ENCODE results near the gene MRPL36. TPM values are rescaled to one million over a fixed set of nuclear protein-coding genes. Genes with fewer than 3 reads are reported as not detected.

MRPL36 gene
- polyA plus RNA-seq, 1 donor (not counting 4 experiments of a cell fraction or from before 2014, with no cell fraction given): 121 TPM

DNA sequence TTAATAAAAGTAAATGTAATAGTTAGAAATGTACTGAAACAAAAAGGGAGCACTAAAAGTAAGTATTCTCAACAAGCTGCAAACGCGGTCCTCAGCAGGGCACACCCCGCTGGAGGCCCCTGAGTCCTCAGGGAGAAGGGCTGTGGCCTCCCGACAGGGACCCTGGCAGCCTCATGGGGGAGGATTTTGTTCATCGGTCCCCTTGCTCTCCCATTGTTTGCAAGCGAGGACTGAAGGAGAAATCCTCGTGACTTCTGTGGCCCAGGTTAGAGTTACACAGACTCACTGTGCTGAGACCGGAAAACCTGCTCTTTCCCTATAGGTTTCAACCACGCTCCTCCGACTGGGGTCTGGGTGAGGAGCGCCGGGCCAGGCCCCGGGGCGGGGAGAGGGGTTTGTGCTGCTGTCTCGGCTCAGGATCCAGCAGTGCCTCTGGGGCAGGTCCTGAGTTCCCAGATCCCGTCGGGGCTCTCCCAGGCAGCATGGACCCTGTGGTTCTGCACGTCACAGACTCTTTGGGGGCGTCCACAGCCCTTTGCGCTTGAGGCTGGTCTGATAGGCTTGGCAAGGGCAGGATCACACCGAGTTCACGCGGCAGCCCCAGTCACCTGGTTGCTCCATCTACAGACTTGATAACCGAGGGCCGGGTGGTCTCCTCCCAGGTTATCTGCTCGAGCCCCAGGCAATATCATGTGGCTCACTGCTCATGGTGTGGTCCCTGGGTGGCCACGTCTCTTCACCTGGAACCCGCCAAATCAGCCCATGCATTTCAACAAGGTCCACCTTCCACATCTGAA, 38.8 kb downstream of the MRPL36 start:
- DNase-seq (ENCODE audit: low read depth, low spot score) (no peak), FAIRE-seq (no peak)
- no peak overlapping the region for H3K27ac ChIP-seq (ENCODE audit: control insufficient read depth, insufficient read depth, low read length)
- no peaks in the 10 kb centered on the region for H3K4me1 ChIP-seq (ENCODE audit: control insufficient read depth, extremely low read depth, insufficient read depth, low read length)
- no peaks in the 10 kb centered on the region for H3K36me3 ChIP-seq (ENCODE audit: control insufficient read depth in 2 of 2, extremely low read depth in 1 of 2, insufficient read depth in 2 of 2, low read length in 2 of 2)
- TF ChIP-seq, protein P1, sequence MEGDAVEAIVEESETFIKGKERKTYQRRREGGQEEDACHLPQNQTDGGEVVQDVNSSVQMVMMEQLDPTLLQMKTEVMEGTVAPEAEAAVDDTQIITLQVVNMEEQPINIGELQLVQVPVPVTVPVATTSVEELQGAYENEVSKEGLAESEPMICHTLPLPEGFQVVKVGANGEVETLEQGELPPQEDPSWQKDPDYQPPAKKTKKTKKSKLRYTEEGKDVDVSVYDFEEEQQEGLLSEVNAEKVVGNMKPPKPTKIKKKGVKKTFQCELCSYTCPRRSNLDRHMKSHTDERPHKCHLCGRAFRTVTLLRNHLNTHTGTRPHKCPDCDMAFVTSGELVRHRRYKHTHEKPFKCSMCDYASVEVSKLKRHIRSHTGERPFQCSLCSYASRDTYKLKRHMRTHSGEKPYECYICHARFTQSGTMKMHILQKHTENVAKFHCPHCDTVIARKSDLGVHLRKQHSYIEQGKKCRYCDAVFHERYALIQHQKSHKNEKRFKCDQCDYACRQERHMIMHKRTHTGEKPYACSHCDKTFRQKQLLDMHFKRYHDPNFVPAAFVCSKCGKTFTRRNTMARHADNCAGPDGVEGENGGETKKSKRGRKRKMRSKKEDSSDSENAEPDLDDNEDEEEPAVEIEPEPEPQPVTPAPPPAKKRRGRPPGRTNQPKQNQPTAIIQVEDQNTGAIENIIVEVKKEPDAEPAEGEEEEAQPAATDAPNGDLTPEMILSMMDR (optimal IDR thresholded peaks at IDR 0.05 in 1 of 3, IDR thresholded peaks at IDR 0.05 in 1 of 3, conservative IDR thresholded peaks at IDR 0.05 in 1 of 3; ENCODE audit: extremely low read depth in 1 of 3, insufficient read depth in 2 of 3, low read length in 3 of 3): no peak
- TF ChIP-seq EZH2 (IDR thresholded peaks at IDR 0.05; ENCODE audit: low read length): no peak
- no peaks in the 10 kb centered on the region for H3K27me3 ChIP-seq (ENCODE audit: control insufficient read depth, extremely low read depth, insufficient read depth, low read length)
- H3K4me2 ChIP-seq (ENCODE audit: control insufficient read depth, extremely low read depth, insufficient read depth, low read depth, low read length): no peak overlapping the region
- H3K9me3 ChIP-seq (ENCODE audit: control insufficient read depth, low read depth, low read length): no peaks in the 10 kb centered on the region
- dilution Hi-C loops (cut with MboI; ENCODE audit: extremely low pct_ligation_motif_present, low sequenced_read_pairs): no loop called here
- no peaks in the 10 kb centered on the region for H4K20me1 ChIP-seq (ENCODE audit: control insufficient read depth, extremely low read depth, insufficient read depth, low read length)
- H3K79me2 ChIP-seq (ENCODE audit: control insufficient read depth, insufficient read depth, low read length): no peaks in the 10 kb centered on the region
- H2AFZ ChIP-seq (ENCODE audit: control insufficient read depth, low read length): no peak overlapping the region
- H3K4me3 ChIP-seq (ENCODE audit: control insufficient read depth in 2 of 3, extremely low read depth in 1 of 3, insufficient read depth in 2 of 3, low read depth in 1 of 3, low read length in 3 of 3): no peak overlapping the region
- H3K9me1 ChIP-seq (ENCODE audit: control insufficient read depth, extremely low read depth, insufficient read depth, low read length): no peaks in the 10 kb centered on the region
- H3K9ac ChIP-seq (ENCODE audit: control insufficient read depth, extremely low read depth, insufficient read depth, low read length): no peak overlapping the region

DNA sequence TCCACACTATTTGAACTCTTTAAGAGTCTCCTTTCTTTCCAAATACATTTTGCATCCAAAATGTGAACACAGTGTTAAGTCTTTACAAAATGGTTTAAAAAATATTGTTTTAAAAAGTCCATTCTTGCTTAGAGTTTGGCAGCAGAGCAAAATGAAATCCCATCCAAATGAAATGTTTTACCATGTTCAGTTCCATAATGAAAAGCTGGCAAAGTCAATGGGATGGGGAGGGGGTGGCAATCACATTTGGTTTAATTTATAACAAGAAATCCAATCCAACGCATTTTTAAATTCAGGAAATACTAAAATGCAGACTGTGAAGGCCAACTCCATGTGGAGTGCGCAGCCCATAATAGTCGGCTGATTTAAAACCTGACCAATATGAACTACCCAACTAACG, 39.4 kb downstream of the MRPL36 start:
- H3K9ac ChIP-seq (ENCODE audit: control insufficient read depth, extremely low read depth, insufficient read depth, low read length): no peak overlapping the region
- TF ChIP-seq, protein P1 (optimal IDR thresholded peaks at IDR 0.05 in 1 of 3, IDR thresholded peaks at IDR 0.05 in 1 of 3, conservative IDR thresholded peaks at IDR 0.05 in 1 of 3; ENCODE audit: extremely low read depth in 1 of 3, insufficient read depth in 2 of 3, low read length in 3 of 3): no peak
- no peak for TF ChIP-seq EZH2 (IDR thresholded peaks at IDR 0.05; ENCODE audit: low read length)

More for the DNA sequence above, 39.4 kb downstream of the MRPL36 start:
- Histone ChIP-seq H4K20me1 (ENCODE audit: control insufficient read depth, extremely low read depth, insufficient read depth, low read length) (no peaks in the 10 kb centered on the region), H3K9me1 (ENCODE audit: control insufficient read depth, extremely low read depth, insufficient read depth, low read length) (no peaks in the 10 kb centered on the region), H3K4me2 (ENCODE audit: control insufficient read depth, extremely low read depth, insufficient read depth, low read depth, low read length) (no peak overlapping the region), H3K27ac (ENCODE audit: control insufficient read depth, insufficient read depth, low read length) (no peak overlapping the region), H3K79me2 (ENCODE audit: control insufficient read depth, insufficient read depth, low read length) (no peaks in the 10 kb centered on the region), H3K36me3 (ENCODE audit: control insufficient read depth in 2 of 2, extremely low read depth in 1 of 2, insufficient read depth in 2 of 2, low read length in 2 of 2) (no peaks in the 10 kb centered on the region), H3K27me3 (ENCODE audit: control insufficient read depth, extremely low read depth, insufficient read depth, low read length) (no peaks in the 10 kb centered on the region), H3K4me1 (ENCODE audit: control insufficient read depth, extremely low read depth, insufficient read depth, low read length) (no peaks in the 10 kb centered on the region), H2AFZ (ENCODE audit: control insufficient read depth, low read length) (no peak overlapping the region), H3K9me3 (ENCODE audit: control insufficient read depth, low read depth, low read length) (no peaks in the 10 kb centered on the region), H3K4me3 (ENCODE audit: control insufficient read depth in 2 of 3, extremely low read depth in 1 of 3, insufficient read depth in 2 of 3, low read depth in 1 of 3, low read length in 3 of 3) (no peak overlapping the region)
- DNase-seq (ENCODE audit: low read depth, low spot score) (no peak), FAIRE-seq (no peak)
- dilution Hi-C loops (cut with MboI; ENCODE audit: extremely low pct_ligation_motif_present, low sequenced_read_pairs): no loop called here

All from keratinocyte (primary cell).